ENCODE results near the gene POLA1. TPM values are rescaled to one million over a fixed set of nuclear protein-coding genes. Genes with fewer than 3 reads are reported as not detected.

POLA1 gene
- total RNA-seq, 6 experiments from 2014 or later = 2.0 to 4.5 (median 2.8) TPM

DNA sequence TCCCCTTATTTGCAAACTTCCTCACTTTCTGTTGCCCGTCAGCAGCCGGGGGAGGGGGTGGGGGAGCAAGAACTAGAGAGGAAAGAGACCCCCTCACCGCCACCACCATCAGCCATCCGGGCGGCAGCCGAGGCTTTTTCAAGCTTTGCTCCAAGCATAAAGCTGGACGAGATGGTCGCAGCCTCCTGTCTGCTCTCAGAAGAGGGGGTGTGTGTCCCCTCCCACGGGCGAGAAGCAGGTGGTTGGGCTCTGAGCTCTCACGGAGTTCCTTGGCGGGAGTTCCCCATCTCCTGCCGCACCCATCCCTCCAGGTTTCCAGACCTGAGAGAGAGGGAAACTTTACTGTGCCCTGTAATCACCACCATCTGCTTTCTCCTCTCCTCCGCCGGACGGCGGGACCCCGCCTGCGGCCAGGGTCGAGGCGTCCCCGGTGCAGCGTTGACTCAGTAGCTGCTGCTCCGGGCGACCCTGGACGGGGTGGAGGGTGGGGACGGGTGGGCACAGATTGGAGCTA, 326.7 kb downstream of the POLA1 start:
- Histone ChIP-seq H3K4me1 (no peaks in the 10 kb centered on the region), H3K27ac (no peak overlapping the region), H3K36me3 (no peaks in the 10 kb centered on the region), H3K9me3 (no peaks in the 10 kb centered on the region), H3K27me3 (peaks cover 0 to 40% of the 10 kb centered on the region in 2 donors), H3K4me3 (no peak overlapping the region)
- no peak for TF ChIP-seq POLR2A (IDR thresholded peaks at IDR 0.05)
- TF ChIP-seq, protein P1, sequence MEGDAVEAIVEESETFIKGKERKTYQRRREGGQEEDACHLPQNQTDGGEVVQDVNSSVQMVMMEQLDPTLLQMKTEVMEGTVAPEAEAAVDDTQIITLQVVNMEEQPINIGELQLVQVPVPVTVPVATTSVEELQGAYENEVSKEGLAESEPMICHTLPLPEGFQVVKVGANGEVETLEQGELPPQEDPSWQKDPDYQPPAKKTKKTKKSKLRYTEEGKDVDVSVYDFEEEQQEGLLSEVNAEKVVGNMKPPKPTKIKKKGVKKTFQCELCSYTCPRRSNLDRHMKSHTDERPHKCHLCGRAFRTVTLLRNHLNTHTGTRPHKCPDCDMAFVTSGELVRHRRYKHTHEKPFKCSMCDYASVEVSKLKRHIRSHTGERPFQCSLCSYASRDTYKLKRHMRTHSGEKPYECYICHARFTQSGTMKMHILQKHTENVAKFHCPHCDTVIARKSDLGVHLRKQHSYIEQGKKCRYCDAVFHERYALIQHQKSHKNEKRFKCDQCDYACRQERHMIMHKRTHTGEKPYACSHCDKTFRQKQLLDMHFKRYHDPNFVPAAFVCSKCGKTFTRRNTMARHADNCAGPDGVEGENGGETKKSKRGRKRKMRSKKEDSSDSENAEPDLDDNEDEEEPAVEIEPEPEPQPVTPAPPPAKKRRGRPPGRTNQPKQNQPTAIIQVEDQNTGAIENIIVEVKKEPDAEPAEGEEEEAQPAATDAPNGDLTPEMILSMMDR (IDR thresholded peaks at IDR 0.05) = no peak
- intact Hi-C loops (cut with DNase I) = no loop called here
- WGBS (ENCODE audit: insufficient coverage, low coverage, low lambda C conversion rate, missing lambda C conversion rate) = 15% methylated on average over 7 of the region's 27 CpGs
- ATAC-seq = no peak
- no peak for DNase-seq

DNA sequence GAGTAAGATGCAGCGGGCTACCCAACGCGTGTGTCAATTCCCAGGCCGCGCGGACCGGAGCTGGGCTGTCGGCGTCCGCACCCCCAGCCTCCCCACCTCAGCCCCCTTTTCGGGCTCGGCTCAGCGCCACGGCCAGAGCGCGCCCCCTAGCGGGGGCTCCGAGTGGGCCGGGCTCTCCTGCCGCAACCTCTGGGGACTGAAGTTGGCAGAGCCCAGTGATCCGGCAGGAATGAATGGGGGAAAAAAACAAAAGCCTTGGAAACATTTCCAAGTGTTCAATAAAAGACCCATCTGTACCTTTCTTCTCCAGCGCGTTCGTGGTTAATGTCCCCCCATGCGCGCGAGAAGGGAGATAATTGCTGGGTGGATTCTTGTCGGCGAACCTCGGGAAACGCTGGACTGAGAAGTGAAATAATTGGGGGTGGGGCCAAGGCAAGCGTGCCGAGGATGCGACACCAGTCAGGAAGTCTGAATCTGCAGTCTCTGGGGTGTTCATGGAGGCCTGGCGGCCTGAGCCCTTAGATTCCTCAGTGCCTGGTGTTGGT, 327.3 kb downstream of the POLA1 start:
- Histone ChIP-seq H3K9me3 (no peaks in the 10 kb centered on the region), H3K4me3 (no peak overlapping the region), H3K36me3 (no peaks in the 10 kb centered on the region), H3K27ac (no peak overlapping the region), H3K27me3 (peaks cover 0 to 36% of the 10 kb centered on the region in 2 donors), H3K4me1 (no peaks in the 10 kb centered on the region)
- ATAC-seq (peak; percentile 59 to 72 (median 61)), DNase-seq (no peak)
- intact Hi-C loops (cut with DNase I) = no loop called here
- WGBS (ENCODE audit: insufficient coverage, low coverage, low lambda C conversion rate, missing lambda C conversion rate) = 18% methylated on average over 9 of the region's 35 CpGs
- no peak for TF ChIP-seq POLR2A (IDR thresholded peaks at IDR 0.05)
- TF ChIP-seq, protein P1 (IDR thresholded peaks at IDR 0.05) = peak; percentile 19 to 55 (median 42)

DNA sequence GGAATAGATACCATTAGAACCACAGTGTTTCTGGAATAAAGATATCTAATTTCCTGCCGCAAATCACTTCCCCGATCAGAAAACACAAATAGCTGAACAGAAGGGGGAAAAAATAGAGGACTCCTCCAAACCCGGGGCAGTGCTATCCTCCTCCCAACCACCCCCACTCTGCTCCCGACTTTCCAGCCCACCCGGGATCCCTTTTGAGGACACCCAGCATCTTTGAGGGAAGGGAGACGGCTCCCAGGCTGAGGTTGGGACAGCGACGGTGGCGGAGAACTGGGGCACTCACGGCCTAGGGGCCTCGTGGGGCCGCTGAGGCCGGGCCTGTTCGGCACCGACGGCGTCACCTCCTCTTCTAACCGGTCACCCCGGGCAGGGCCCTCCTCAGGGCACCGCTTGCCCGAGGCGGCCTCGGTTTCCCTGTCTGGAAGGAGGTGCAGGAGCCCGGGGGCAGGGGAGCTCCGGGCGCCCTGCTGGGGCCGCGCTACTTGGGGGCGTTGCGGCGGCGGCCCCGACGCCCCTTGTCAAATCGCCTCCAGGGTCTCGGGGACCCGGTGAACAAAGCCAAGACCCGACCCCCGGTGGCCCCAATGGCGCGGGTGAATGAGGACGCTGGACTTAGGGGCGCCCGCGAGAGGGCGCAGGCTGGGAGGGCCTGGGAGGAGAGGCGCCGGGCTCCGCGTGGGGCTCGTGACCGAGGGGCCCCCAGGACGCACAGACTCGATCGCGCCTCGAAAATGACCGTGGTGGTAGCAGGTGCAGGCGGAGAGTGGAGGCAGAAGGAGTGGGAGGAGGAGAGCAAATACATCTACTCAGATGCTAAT, 329.0 kb downstream of the POLA1 start:
- ATAC-seq = peak in 1 of 4 donors; percentile 43
- TF ChIP-seq POLR2A (IDR thresholded peaks at IDR 0.05) = no peak
- TF ChIP-seq, protein P1 (IDR thresholded peaks at IDR 0.05) = peak in 1 of 4 donors; percentile 21
- intact Hi-C loops (cut with DNase I) = no loop called here
- no peaks in the 10 kb centered on the region for H3K4me1 ChIP-seq
- no peaks in the 10 kb centered on the region for H3K9me3 ChIP-seq
- no peak for DNase-seq
- H3K4me3 ChIP-seq = no peak overlapping the region
- H3K36me3 ChIP-seq = no peaks in the 10 kb centered on the region
- H3K27ac ChIP-seq = no peak overlapping the region
- peaks cover 0 to 42% of the 10 kb centered on the region in 2 donors for H3K27me3 ChIP-seq
- 25% methylated on average over 7 of the region's 59 CpGs for WGBS (ENCODE audit: insufficient coverage, low coverage, low lambda C conversion rate, missing lambda C conversion rate)

DNA sequence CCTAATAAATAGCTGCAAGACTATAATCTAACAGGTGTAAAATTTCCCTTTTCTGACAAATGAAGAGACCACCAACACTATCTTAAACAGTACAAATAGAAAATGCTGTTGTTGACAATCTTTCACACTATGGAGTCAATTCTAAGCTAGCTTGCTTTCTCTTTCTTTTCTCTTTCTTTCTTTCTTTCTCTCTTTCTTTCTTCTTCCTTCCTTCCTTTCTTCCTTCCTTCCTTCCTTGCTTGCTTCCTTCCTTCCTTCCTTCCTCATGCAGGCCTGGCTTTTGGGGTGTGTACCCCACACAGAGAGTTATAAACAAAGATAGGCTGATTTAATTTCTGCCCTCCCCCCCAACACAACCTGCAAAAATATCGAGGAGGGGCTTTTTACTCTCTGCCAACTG, 330.2 kb downstream of the POLA1 start:
- intact Hi-C loops (cut with DNase I) = no loop called here
- Histone ChIP-seq H3K36me3 (no peaks in the 10 kb centered on the region), H3K27ac (no peak overlapping the region), H3K4me1 (no peaks in the 10 kb centered on the region), H3K27me3 (peaks cover 0 to 38% of the 10 kb centered on the region in 2 donors), H3K4me3 (no peak overlapping the region), H3K9me3 (no peaks in the 10 kb centered on the region)
- no peak for DNase-seq
- WGBS (ENCODE audit: insufficient coverage, low coverage, low lambda C conversion rate, missing lambda C conversion rate) = 29% methylated on average over 1 of the region's 1 CpG
- ATAC-seq = no peak
- TF ChIP-seq POLR2A (IDR thresholded peaks at IDR 0.05) = no peak
- TF ChIP-seq, protein P1 (IDR thresholded peaks at IDR 0.05) = no peak
